ENCODE measurements around the gene TIMP2.
"Not testable (repeated sequence)": the region's sequence is repeated elsewhere in the genome, so short reads cannot be mapped to it uniquely, and the experiment has no call there.

The TIMP2 gene

GRCh38 chr17:78956254-78956653 is 31.1 kb upstream of the TIMP2 start:
- no peak for DNase-seq (ENCODE audit: low read depth in 3 of 3)

- DNase-seq (ENCODE audit: low read depth in 3 of 3), result no peak
These were observed 29.5 kb upstream of the TIMP2 start for GRCh38 chr17:78954684-78955083.

GRCh38 chr17:78953356-78954350 is 28.5 kb upstream of the TIMP2 start:
- DNase-seq (ENCODE audit: low read depth in 3 of 3), result no peak

GRCh38 chr17:78952706-78953105 is 27.5 kb upstream of the TIMP2 start:
- DNase-seq (ENCODE audit: low read depth in 3 of 3), result no peak

GRCh38 chr17:78951967-78952551 is 26.9 kb upstream of the TIMP2 start:
- DNase-seq (ENCODE audit: low read depth in 3 of 3), result no peak

- DNase-seq (ENCODE audit: low read depth in 3 of 3), result no peak
These were observed 25.7 kb upstream of the TIMP2 start for GRCh38 chr17:78950870-78951269.

- DNase-seq (ENCODE audit: low read depth in 3 of 3), result no peak
These were observed 22.3 kb upstream of the TIMP2 start for GRCh38 chr17:78947235-78948149.

GRCh38 chr17:78946631-78947030 is 21.4 kb upstream of the TIMP2 start:
- no peak for DNase-seq (ENCODE audit: low read depth in 3 of 3)

GRCh38 chr17:78946131-78946530 is 20.9 kb upstream of the TIMP2 start:
- no peak for DNase-seq (ENCODE audit: low read depth in 3 of 3)

- not testable (repeated sequence) for DNase-seq (ENCODE audit: low read depth in 3 of 3)
These were observed 20.3 kb upstream of the TIMP2 start for GRCh38 chr17:78945455-78945854.

GRCh38 chr17:78944956-78945355 is 19.8 kb upstream of the TIMP2 start:
- no peak for DNase-seq (ENCODE audit: low read depth in 3 of 3)

GRCh38 chr17:78944026-78944425 is 18.8 kb upstream of the TIMP2 start:
- DNase-seq (ENCODE audit: low read depth in 3 of 3), result no peak

- DNase-seq (ENCODE audit: low read depth in 3 of 3), result no peak
These were observed 15.5 kb upstream of the TIMP2 start for GRCh38 chr17:78940708-78941107.

- no peak for DNase-seq (ENCODE audit: low read depth in 3 of 3)
These were observed 15.1 kb upstream of the TIMP2 start for GRCh38 chr17:78940258-78940657.

- DNase-seq (ENCODE audit: low read depth in 3 of 3), result no peak
These were observed 14.4 kb upstream of the TIMP2 start for GRCh38 chr17:78939615-78940014.

- no peak for DNase-seq (ENCODE audit: low read depth in 3 of 3)
These were observed 12.4 kb upstream of the TIMP2 start for GRCh38 chr17:78937561-78937960.

- DNase-seq (ENCODE audit: low read depth in 3 of 3), result no peak
These were observed 10.5 kb upstream of the TIMP2 start for GRCh38 chr17:78935419-78936323.

- DNase-seq (ENCODE audit: low read depth in 3 of 3), result no peak
These were observed 9.7 kb upstream of the TIMP2 start for GRCh38 chr17:78934681-78935418.

- DNase-seq (ENCODE audit: low read depth in 3 of 3), result no peak
These were observed 8.9 kb upstream of the TIMP2 start for GRCh38 chr17:78933959-78934568.
